Measurements from ENCODE around the gene S100A1. TPM values are rescaled to one million over a fixed set of nuclear protein-coding genes. Genes with fewer than 3 reads are reported as not detected.

The S100A1 gene
- total and polyA plus RNA-seq, 10 of the 15 experiments (the other 5 are each of a cell fraction or from before 2014, with no cell fraction given): 0.13 to 0.29 TPM; not detected in 8

DNA sequence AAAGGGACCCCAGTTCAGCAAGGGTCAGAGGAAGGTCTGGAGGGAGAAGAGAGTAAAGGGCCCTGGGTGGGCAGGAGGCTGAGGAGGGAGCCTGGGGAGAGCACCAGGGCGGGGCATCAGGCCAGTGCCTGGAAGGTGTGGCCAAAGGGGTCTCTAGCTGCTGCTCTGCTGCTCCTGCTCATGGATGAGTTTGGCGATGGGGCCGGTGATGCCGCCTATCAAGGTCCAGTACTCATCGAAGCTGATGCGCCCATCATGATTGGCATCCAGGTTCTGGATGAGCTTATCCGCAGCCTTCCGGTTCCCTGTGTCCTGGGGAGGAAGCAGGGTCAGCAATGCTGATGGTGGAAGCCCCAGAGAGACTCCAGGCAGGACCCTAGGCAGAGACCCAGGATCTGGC lies 20.9 kb upstream of the S100A1 start:
- 73% methylated on average over 8 of the region's 8 CpGs for WGBS (ENCODE audit: insufficient coverage, insufficient replicate concordance, low lambda C conversion rate, missing lambda C conversion rate)
- ChIA-PET SMC1A (ENCODE audit: uncharacterized antibody, unreplicated experiment) (interaction anchor here (1.3 kb wide), 1 partner anchor 9 kb away, joined by 3 read pairs; the partner anchor contains the start of gene S100A14), POLR2A (interaction anchor here (1.2 kb wide), 1 partner anchor 8 kb away, joined by 4 read pairs; no protein-coding TSS in a partner anchor), CTCF (interaction anchor here (2.1 kb wide), 1 partner anchor 39 kb away, joined by 7 read pairs; no protein-coding TSS in a partner anchor), RAD21 (ENCODE audit: unreplicated experiment) (interaction anchor here (1.2 kb wide), 1 partner anchor 9 kb away, joined by 3 read pairs; no protein-coding TSS in a partner anchor)
- Histone ChIP-seq H3K79me2 (ENCODE audit: control insufficient read depth, insufficient read depth, low read length) (no peaks in the 10 kb centered on the region), H2AFZ (ENCODE audit: control insufficient read depth, low read depth, low read length) (no peak overlapping the region), H3K27ac (ENCODE audit: control insufficient read depth, insufficient read depth) (no peak overlapping the region), H3K36me3 (ENCODE audit: control insufficient read depth in 2 of 2, insufficient read depth in 2 of 2, low read length in 1 of 2) (no peaks in the 10 kb centered on the region), H3K4me1 (ENCODE audit: control insufficient read depth, insufficient read depth, low read length) (no peaks in the 10 kb centered on the region), H4K20me1 (ENCODE audit: control insufficient read depth, insufficient read depth) (no peaks in the 10 kb centered on the region), H3K27me3 (replicated peaks in 1 of 2; ENCODE audit: control insufficient read depth in 2 of 2, insufficient read depth in 2 of 2, low read length in 1 of 2) (no peaks in the 10 kb centered on the region), H3K9me3 (replicated peaks; ENCODE audit: control insufficient read depth, insufficient read depth, low read length) (no peaks in the 10 kb centered on the region), H3K9ac (ENCODE audit: control insufficient read depth, insufficient read depth, low read length) (no peak overlapping the region), H3K4me2 (ENCODE audit: control insufficient read depth, insufficient read depth) (no peak overlapping the region), H3K4me3 (no peak overlapping the region)
- in situ Hi-C loops (cut with MboI): no loop called here
- FAIRE-seq (no peak), DNase-seq (ENCODE audit: low read depth, low spot score) (no peak), ATAC-seq (no peak)
- no TSS peak for BruUV-seq (replicated peaks)
- no peak for TF ChIP-seq ZZZ3 (IDR thresholded peaks at IDR 0.05; ENCODE audit: control insufficient read depth, insufficient read length, low read depth)
- no peak for TF ChIP-seq ZBED1 (IDR thresholded peaks at IDR 0.05; ENCODE audit: borderline replicate concordance)
- intact Hi-C loops (cut with micrococcal nuclease; ENCODE audit: unreplicated experiment): no loop called here

DNA sequence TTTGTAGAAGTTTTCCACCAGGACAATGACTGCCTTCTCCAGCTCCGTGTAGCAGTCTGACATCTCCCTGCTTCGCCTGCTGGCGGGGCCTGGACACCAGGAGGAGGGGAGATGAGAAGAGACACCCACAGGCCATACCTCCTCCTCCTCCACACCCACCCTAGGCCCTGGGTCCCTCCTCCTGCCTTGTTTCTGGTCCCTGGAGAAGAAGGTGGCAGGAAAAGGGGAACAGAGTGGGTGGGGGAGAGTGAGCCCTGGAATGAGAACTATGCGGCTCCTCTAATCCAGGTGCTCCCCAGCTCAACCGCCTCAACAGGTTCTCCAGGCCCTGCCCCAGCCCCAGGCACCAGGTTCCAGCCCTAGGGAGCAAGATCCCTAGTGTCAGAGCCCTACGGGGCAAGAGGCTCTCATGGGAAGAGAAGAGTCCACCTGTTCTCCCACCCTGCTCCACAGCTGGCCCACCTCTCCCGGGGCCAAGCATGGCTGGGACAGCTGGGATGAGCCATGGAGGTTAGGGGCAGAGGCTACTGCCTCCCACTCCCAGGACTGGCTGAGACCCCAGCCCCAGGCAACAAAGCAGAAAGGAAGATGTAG lies 20.0 kb upstream of the S100A1 start:
- ChIA-PET SMC1A (ENCODE audit: uncharacterized antibody, unreplicated experiment) (no interaction called here), POLR2A (interaction anchor here (0.6 kb wide), 1 partner anchor 88 kb away, joined by 3 read pairs; no protein-coding TSS in a partner anchor), CTCF (interaction anchor here (2.1 kb wide), 1 partner anchor 40 kb away, joined by 7 read pairs; no protein-coding TSS in a partner anchor), RAD21 (ENCODE audit: unreplicated experiment) (interaction anchor here (0.6 to 1.2 kb wide), 2 partner anchors 10 to 153 kb away, joined by 3 read pairs; no protein-coding TSS in a partner anchor)
- Histone ChIP-seq H3K4me3 (no peak overlapping the region), H3K27me3 (replicated peaks in 1 of 2; ENCODE audit: control insufficient read depth in 2 of 2, insufficient read depth in 2 of 2, low read length in 1 of 2) (no peaks in the 10 kb centered on the region), H4K20me1 (ENCODE audit: control insufficient read depth, insufficient read depth) (no peaks in the 10 kb centered on the region), H3K9ac (ENCODE audit: control insufficient read depth, insufficient read depth, low read length) (no peak overlapping the region), H2AFZ (ENCODE audit: control insufficient read depth, low read depth, low read length) (no peak overlapping the region), H3K27ac (ENCODE audit: control insufficient read depth, insufficient read depth) (no peak overlapping the region), H3K36me3 (ENCODE audit: control insufficient read depth in 2 of 2, insufficient read depth in 2 of 2, low read length in 1 of 2) (no peaks in the 10 kb centered on the region), H3K4me1 (ENCODE audit: control insufficient read depth, insufficient read depth, low read length) (no peaks in the 10 kb centered on the region), H3K9me3 (replicated peaks; ENCODE audit: control insufficient read depth, insufficient read depth, low read length) (no peaks in the 10 kb centered on the region), H3K79me2 (ENCODE audit: control insufficient read depth, insufficient read depth, low read length) (no peaks in the 10 kb centered on the region), H3K4me2 (ENCODE audit: control insufficient read depth, insufficient read depth) (no peak overlapping the region)
- BruUV-seq (replicated peaks): no TSS peak
- no peak for DNase-seq (ENCODE audit: low read depth, low spot score)
- ATAC-seq: no peak
- 50% methylated on average over 7 of the region's 7 CpGs for WGBS (ENCODE audit: insufficient coverage, insufficient replicate concordance, low lambda C conversion rate, missing lambda C conversion rate)
- in situ Hi-C loops (cut with MboI) (no loop called here), intact Hi-C loops (cut with micrococcal nuclease; ENCODE audit: unreplicated experiment) (no loop called here)
- FAIRE-seq: no peak
- TF ChIP-seq RFX5 (IDR thresholded peaks at IDR 0.05; ENCODE audit: low read depth, low read length): no peak
- TF ChIP-seq RB1 (IDR thresholded peaks at IDR 0.05; ENCODE audit: borderline replicate concordance): no peak
- no peak for TF ChIP-seq ZSCAN29 (IDR thresholded peaks at IDR 0.05)
- no peak for TF ChIP-seq TAF1 (IDR thresholded peaks at IDR 0.05; ENCODE audit: borderline replicate concordance, low read depth, low read length)
- no peak for TF ChIP-seq ZNF384 (IDR thresholded peaks at IDR 0.05; ENCODE audit: borderline replicate concordance, low read depth, low read length)
- TF ChIP-seq, protein P1, sequence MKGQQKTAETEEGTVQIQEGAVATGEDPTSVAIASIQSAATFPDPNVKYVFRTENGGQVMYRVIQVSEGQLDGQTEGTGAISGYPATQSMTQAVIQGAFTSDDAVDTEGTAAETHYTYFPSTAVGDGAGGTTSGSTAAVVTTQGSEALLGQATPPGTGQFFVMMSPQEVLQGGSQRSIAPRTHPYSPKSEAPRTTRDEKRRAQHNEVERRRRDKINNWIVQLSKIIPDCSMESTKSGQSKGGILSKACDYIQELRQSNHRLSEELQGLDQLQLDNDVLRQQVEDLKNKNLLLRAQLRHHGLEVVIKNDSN (IDR thresholded peaks at IDR 0.05; ENCODE audit: borderline replicate concordance, extremely low read length, insufficient read depth, low read depth, low read length): no peak
- no peak for TF ChIP-seq FOXK2 (IDR thresholded peaks at IDR 0.05)
